HG03558 (cell line): Measurements from ENCODE around the gene MKNK2.

Experiments
- ATAC-seq: cut with Tn5 transposase; IDR thresholded peaks from one replicate; pipeline ENCODE4 v1.9.1; 2021; ENCODE audit warnings: moderate number of reproducible peaks; ENCODE audit not compliant: unreplicated experiment; ENCODE audit errors: extremely low read depth

The MKNK2 gene

DNA sequence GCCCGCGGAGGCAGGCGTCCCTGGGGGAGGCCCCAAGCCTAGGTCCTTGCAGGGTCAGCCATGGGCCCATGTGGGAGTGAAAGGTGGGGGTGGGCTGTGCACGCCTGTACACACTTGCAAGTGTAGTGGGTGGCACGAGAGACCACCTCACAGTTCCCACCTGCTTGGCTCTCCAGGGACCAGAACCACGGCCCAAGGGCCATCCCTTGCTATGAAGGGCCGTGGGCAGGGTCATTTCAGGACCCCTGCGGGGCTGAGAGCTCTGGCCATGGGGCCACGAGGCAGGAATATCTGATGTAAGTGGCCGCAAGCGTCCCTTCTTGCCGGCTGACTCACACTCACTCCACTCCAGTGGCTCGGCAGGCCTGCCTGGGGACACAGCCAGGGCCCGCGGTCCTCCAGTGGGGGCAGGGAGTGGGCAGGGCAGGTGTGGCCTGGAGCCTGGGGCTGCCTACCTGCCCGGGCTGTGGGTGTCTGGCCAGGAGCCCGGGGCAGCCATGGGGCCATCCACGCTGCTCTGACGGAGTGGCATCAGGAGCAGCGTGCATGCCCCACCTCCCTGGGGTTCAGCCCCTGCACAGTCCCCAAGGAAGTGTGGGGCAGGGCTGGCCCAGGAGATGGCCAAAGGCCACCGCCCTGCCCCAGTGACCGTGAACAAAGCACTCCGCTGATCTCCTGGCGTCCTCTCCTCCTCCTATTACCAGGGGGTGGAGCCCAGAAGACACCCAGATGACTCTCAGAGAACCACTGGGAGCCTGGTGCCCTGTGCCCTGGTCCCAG is 8.6 kb upstream of the MKNK2 start:
- ATAC-seq: no peak

DNA sequence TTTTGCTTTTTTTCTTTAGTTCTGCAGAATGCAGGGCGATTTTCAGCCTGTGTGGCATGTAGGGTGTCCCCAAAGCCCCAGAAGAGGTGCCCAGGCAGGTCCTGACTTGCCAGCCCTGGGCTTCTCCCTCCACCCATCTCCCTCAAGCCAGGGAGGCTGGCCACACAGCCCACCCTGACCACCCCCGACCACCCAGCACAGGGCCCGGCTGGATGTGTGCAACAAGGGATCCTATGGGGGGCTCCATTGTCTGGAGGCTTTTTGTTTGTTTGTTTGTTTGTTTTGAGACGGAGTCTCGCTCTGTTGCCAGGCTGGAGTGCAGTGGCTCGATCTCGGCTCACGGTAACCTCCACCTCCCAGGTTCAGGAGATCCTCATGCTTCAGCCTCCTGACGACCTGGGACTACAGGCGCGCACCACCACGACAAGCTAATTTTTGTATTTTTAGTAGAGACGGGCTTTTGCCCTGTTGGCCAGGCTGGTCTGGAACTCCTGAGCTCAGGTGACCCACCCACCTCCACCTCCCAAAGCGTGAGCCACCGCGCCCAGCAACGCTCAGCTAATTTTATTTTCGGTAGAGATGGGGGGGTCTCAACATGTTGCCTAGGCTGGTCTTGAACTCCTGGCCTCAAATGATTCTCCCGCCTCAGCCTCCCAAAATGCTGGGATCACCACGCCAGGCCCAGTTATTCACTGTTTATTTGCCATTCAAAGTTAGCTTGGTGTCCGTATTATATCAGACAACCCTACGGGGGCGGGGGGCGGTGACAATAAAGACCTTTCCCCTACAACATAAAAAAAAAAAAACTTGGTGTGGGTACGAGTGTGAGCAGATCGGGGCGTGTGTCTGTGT is 7.8 kb upstream of the MKNK2 start:
- no peak for ATAC-seq

DNA sequence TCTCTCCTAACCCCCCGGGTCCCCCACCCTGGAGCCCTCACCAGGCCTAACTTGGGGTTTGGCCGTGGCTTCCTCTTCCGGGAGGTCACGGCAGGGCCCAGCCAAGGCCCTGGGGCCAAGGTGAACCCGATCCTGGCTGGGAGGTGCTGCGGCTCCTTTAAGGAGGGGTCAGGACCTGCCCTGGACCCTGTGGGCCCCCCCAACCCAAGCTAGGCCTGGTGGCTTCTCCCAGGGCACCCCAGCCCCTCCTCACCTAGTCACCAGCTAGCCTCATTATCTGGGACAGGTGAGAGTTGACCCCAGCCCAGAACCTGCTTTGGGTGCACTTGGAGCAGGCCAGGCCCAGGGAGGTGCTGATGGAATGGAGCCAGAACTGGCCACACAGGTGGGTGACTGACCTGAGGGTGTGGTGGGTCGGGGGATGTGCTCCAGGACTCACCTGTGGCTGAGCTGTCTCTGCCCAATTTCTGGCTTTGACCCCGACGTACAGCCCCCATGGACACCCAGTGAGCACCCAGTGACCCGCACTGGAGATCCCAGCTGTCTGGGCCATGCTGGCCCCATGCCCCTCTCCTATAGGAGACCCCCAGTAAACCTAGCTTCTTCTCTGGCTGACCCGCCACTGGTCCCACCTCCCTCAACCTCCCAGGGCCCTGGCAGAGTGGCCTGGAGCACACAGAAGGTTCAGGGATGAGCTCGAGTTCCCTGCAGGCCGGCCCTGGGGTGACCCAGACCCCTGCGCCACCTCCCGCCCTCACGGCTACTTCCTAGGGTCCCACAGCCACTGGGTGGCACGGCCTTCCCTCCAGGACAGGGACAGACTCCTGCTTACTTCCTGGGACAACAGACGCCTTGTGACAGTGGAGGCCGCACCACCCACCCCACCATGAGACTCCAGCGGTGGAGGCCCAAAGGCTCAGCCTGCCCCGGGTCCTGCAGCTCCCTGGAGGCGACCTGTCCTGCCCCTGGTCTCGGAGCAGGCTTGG is 6.7 kb upstream of the MKNK2 start:
- no peak for ATAC-seq

DNA sequence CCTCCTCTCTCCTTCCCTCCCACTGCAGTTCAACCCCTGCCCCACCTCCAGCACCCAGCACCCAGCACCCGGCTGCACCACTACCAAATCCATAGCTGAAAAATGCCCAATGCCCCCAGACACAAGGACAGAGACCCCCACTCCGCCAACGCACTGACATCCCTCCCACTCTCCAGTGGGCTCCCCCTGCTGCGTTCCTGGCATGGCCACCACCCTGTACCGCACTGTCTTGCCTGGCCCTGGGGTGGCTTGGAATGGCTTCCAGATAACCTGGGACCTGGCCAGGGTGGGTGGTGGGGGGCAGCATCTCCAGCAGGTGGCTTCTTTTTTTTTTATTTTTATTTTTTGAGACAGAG is 5.8 kb upstream of the MKNK2 start:
- no peak for ATAC-seq

DNA sequence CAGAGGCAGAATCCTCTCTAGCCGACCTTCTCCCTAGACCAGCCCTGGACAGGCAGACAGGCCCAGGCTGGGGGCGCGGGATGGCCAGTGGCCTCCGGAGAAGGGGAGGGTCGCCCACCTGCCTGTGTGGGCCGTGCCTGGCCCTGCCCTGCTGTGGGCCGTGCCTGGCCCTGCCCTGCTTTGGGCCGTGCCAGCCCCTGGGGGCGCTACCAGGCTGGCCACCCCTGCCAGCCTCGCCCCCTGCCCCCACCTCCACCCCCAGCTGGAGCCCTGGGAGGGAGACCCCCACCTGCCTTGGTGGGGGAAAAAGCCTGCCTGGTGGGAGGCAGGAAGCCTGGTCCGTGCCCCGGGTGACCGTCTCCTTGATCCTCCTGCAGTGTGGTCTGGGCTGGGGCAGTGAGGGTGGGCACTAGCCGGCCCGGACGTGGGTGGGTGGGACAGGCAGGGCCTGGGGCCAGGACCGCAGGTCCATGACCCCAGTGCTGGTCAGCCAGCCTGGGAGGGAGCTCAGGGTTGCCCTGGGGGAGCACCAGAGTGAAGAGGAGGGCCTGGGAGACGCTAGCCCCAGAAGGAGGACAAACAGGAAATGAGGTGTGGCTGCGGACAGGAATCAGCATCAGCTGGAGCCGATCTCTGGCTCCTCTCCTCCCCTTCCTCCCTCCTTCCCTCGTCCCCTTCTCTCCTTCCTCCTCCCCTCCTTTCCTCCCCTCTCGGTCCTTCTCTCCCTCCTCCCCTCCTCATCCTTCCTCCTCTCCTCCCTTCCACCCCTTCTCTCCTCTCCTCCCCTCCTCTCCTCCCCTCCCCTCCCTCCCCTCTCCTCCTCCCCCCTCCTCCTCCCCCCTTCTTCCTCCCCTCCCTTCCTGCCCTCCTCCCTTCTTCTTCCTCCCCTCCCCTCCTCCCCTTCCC is 5.1 kb upstream of the MKNK2 start:
- ATAC-seq: no peak

DNA sequence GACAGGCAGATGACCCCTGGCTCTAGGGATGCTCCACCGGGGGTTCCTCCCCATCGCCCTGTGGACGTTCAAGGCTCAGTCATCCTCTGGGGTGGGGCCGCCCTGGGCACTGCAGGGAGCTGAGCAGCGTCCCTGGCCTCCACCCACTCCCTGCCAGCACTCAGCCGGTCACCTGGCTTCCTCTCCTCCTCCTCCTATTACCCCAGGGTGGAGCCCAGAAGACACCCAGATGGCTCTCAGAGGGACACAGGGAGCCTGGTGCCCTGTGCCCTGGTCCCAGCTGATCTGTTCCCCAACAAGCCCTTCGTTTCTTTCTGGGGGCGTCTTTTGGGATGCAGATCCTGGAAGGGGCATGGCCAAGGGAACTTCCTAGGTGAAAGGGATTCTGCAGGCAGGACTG is 3.7 kb upstream of the MKNK2 start:
- ATAC-seq: no peak

DNA sequence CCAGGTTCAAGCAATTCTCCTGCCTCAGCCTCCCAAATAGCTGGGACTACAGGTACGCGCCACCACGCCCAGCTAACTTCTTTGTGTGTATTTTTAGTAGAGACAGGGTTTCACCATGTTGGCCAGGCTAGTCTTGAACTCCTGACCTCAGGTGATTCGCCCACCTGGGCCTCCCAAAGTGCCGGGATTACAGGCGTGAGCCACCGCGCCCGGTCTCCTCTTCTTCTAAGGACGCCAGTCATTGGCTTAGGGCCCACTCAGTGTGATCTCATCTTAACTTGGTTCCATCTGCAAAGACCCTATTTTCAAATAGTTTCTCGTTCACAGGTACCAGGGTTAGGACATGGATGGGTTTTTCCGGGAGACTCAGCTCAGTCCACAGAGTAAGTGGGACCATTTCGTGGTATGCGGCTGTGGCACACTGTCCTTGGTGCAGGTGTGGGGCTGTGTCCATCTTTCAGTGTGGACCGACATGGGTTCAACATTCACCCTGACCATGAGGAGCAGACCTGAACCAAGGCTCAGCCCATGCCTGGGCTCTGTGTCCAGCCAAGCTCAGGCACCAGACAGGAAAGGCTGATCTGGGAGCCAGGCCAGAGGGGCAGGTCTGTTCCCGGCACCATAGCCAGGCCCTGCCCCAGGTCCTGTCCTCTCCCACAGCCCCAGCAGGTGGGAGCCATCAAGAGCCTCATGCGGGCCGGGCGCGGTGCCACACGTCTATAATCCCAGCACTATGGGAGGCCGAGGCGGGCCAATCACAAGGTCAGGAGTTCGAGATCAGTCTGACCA is 2.8 kb upstream of the MKNK2 start:
- ATAC-seq: no peak

DNA sequence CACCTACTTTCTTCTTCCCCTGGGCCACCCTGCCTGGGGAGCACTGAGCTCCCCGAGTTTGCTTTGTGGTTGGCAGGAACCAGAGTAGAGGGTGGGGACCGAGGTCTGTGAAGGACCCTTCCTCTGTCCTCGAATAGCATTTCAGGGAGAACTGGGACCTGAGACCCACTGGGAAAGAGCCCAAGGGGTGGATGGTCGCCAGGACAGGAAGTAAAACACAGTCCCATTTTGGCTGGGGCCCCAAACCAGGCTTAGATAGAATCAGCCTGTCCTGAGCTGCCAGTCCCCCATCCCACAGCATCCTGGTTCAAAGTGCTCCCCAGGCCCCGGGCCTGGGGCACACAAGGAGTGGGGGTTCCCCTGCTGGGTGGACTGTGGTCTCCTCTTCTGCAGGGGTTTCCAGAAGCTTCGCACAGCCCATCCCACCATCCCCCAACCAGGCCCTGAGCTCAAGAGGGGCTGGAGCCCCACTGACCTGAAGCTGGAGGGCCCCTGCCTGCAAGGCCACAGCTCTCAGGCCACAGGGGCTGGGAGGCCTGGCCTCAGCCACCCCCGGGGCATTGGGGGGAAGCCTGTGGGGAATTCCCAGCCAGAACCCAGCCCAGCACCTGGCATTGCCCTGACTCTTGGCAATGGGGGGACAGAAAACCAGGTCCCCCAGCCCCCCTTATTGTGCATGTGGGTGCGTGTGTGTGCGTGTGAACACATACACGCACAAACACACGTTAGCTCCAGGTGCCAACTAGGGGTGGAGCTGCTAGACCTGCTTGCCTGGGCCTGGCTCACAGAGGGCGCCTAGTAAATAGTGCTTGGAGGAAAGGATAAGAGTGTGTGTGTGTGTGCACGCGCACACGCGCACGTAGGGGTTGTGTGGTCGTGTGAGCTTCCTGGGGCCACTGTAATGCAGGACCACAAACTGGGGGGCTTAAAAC is 995 bp upstream of the MKNK2 start:
- no peak for ATAC-seq

DNA sequence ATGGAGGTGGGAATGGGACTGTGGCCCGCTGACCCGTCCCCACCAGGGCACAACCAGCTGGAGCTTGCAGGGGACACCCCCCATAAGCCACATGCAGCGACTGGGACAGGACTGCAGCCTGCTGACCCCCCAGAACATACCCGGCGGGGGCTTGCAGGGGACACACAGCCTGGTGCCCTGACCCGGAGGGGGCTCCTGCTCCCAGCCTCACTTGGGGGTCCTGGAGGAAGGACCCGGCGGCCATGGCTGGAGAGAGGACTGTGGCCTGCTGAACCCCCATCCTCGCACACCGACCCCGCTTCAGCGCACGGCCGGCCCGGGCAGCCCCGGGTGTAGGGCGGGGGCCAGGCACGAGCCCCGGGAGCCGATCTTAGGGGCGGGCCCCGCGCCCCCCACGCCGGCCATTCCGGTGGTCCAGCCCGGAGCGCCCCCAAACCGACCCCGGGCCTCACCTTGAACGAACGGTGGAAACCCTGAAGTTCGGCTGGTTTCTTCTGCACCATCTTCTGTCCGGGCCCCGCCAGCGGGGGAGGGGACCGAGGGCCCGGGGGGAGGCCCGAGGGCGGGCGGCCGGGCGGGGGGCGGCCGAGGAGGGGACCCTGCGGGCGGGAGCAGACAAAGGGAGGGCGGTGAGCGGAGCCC is 574 bp downstream of the MKNK2 start:
- no peak for ATAC-seq

DNA sequence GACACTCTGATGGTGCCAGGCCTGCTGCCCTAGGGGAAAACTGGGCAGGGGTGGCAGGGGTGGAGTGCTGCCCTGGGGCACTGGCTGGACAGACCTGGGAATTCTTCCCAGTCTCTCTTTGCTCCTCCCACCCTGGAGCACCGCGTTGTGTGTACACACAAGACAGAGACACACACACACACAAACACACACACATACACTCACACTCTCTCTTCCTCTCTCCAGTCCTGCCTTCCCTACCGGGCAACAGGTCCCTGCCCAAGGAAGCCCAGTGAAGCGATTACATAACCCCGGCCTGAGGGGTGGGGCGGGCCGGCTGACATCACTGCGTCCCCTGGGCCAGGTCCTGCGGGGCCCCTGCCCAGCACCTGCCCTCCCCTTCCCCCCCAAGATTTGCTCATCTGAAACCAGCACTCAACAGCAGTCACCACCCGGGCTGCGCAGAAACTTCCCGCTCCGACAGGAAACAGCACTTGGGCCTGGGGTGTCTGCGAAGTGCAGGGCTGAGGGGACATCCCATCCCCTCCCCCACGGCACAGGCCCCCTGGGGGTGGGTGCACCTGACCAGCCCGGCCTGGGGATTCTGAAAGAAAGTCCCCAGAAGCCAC is 1.2 kb downstream of the MKNK2 start:
- ATAC-seq: no peak

DNA sequence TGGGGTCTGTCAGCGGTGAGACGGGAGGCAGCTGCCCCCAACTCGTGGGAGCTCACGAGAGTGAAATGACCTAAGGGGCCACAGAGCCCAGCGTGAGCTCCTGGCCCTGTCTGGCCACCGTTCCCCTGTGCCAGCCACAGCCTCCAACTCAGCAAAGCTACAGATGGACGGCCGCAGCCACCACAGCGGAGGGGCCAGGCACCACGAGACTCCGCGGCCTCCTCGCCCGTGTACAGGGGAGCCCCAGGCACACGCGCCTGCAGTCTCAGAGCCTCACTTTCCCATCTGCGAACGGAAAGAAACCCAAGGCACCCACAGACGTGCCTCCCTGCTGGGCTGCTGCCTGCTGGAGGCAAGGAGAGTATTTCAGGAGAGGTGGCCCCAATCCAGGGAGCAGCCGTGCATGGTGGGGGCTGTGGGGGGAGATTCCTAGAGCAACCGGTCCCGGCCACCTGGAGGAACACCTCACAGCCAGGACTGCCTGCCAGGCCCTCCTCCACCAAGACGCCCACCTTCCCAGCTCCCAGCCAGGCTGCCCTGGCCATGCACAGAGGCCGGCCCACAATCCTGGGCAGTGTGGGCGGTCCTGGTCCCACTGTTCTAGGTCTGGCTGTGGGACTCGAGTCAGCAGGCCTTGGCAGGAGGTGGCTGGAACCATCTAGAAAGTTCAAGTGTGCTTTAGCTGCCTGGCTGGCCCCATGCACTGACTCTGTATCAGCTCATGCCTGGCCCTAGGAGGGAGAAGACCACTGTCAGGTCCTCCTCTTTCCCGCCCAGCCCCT is 1.9 kb downstream of the MKNK2 start:
- ATAC-seq: no peak

DNA sequence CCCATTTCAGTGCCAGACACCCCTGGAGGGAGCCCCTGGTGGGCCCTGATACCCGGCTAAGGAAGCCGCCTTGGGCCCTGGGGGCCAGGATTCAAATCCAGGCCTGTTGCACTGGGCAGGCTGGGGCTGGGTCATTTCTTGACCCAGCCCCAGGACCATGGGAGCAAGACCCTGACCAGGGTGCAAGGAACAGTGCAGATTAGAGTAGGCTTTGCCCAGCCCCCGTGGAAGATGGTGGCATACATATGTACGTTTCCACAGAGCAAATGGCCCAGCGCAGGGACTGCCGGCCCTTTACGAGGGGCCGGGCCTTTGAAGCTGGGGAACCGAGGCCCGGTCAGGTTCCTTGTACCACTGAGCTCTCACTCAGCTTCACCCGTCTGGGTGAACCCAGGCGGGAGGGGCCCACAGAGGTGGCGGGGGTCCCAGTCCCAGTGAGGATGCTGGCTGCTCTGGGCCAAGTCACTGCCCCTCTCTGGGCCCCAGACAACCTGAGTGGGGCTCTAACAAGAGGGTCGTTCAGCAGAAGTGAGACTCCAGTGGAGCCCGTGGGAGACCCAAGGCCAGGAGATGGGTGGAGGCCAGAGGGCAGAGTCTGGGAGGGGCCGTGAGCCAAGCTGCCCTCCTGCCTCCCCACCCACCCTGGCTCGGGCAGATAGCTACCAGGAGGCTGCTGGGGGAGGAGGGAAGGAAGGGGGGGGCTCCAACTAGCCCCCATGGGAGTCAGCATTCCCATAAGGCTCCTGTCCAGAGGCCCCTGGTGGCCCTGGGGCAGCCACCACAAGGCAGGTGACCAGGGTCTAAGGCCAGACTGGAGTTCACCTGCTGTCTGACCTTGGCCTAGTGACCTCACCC is 2.7 kb downstream of the MKNK2 start:
- no peak for ATAC-seq

DNA sequence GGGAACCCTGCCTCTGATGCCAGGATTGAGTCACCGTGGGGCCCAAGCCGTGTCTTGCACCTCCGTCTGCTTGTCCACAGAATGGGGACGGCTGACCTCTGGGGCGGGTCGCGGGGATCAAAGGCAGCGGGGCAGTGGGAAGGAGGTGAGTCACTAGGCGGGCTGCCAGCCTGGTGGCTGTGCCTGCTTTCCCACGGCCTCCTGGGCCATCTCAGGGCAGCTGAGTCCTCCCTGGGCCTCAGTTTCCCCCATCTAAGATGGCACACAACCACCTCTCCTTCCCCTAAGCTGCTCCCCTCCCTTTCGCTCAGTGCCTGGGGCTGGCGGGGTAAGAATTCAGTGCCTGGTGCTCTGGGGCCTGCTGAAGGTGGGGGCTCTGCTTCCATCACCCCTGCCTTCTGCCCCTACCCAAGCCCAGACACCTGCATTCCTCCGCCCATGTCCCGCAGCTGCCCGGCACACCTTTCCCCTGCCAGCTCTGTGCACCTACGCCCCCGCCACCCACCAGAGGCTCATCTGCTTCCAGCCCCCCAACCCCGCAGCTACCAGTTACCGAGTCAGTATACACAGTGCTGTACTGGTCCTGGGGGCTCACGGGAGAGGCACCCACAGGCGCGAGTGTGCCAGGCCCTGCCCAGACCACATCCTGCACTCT is 3.5 kb downstream of the MKNK2 start:
- ATAC-seq: no peak

DNA sequence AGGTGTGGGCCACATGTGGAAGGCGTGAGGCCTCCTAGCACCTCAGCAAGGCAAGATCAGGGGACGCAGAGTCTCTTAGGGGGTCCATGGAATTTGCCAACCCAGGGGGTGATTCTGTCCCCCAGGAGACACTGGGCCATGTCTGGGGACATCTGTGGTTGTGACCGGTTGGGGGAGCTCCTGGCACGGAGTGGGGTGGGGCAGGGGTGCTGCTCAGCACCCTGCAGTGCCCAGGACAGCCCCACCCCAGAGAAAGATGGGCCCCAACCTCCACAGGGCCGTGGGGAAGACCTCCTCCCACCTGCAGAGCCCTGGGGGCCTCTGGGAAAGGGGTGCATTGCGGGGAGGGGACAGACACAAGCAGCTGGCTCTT is 4.0 kb downstream of the MKNK2 start:
- no peak for ATAC-seq
